IPS-NIHi7 (cell line): ENCODE data around the gene SZRD1.

ENCODE experiments used
- DNase-seq: peaks from one replicate; pipeline ENCODE4 v3.0.0; 2012; ENCODE audit warnings: mixed read lengths; ENCODE audit errors: extremely low spot score

SZRD1 gene

DNA sequence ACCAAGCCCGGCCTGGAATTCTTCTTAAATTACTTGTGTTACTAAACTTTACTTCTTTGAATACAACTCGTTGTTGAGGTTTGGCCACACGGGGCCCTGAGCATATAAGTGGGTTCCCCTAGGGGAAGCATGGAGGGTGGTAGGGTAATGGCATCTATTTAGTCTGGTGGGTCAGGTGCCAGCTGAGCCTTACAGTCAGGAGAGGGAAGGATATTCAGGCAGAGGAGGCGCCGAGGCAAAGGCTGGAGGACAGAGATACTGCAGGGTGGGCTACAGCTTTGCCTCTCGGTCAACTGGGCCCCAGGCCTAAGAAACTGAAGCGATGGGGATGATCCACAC is 73.1 kb downstream of the SZRD1 start:
- no peak for DNase-seq

DNA sequence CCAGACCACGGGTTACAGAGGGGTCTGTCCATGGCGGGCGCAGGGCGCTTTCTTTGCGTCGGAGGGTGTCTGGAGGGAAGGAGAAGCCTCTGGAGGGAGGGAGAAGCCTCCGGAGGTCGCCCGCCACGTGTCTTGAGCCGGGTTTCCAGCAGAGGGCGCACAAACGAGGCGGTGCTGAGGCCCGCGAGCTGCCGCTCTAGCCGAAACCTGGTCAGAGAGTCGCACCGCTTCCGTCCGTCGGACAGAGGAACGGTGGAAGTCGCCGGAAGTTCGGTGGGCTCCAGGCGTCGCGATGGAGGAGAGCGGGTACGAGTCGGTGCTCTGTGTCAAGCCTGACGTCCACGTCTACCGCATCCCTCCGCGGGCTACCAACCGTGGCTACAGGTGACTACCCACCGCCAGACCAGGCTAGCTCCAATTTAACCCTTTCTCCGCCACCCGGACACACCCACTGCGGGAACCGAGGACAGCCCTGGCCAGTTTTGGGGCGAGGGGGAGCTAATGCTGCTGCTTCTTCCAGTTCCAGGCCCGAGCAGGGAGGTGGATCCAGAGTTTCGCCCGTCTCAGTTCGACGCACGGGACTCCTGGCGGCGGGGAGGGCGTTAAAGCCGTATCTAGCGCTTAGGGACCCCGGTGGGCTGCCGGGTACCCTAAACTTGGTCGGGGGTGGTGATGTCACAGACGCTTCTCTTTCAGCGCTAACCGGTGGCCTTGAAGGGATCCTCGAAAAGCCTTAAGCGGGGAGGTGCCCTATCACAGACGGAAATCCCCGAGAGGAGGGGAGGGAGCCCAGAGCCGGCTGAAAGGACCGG is 73.6 kb downstream of the SZRD1 start, which contains the start of gene NECAP2:
Gene NECAP2, plus strand, starts transcription at position 255 of the 812 bp plus-strand sequence. Its CDS starts 38 bp downstream, at position 293.
- peak; percentile 97 for DNase-seq

DNA sequence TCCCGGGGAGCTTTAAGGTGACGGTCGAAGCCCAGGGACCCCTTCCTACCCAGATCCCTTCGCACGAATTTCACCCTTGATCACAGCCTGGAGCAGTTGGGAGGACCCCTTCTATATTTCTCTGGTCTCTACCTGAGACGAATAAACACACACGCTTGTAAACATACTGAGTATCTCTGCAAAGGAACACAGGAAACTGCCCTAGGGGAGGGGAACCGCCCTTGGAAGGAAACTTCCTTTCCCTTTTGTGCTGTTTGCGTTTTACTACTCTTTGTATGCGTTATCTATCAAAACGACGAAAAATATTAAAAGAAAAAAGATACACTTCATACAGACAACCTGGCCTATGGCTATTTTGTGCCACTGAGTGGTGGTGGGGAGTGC is 74.2 kb downstream of the SZRD1 start:
- no peak for DNase-seq

- DNase-seq = no peak
Observed at GRCh38 chr1:16442265-16442664, 75.2 kb downstream of the SZRD1 start.

DNA sequence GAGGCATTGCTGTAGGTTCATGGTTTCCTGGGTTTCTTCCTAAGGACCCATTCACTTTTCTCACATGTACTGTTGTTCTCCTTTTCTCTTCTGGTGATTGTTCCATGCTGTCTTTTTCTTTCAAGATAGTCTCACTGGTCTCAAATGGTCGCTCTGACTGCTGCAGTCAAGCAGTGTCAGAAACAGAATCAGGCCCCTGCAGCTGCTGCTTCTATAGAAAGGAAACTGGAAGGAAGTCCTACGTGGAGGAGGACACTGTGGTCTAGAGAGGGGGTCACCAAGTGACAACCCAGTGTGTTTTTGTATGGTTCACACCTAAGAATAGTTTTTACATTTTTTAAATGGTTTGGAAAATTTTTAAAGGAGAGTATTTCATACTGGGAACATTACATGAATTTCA is 75.9 kb downstream of the SZRD1 start:
- no peak for DNase-seq

DNA sequence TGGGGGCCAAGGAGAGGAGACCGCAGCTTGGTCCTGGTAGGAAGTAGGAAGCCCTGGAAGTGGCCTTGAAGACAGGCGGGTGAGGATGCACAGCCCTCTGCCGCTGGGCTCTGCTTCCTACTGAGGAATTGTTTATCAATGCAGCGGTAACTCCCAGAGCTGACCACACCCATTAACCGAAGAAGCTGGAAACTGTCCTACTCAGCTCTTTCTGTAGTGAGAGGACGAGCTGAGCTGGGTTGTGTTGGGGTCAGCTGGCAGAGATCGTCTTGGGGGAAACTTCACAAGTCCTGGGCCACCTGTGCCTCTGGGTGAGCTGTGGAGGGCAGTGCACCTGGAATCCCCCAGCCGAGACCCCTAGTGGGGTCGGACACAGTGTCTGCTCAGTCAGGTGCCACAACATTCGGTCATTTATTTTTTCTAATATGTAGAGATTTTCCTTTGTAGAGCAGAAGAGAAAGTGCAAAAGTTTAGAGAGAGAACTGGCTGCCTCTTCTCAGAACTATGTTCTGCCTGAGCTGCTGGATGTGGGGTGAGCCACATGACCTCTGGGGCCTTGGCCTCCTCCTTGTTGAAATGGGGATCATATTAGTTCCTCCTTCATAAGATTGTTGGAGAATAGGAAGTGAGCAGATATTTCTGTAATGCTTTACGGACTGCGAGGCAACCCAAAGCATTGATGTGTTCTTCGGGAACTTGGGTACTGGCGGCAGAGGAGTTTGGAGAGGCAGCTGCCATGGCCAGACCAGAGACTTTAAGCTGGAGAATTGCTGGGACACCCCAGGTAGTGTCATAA is 77.1 kb downstream of the SZRD1 start:
- no peak for DNase-seq

DNA sequence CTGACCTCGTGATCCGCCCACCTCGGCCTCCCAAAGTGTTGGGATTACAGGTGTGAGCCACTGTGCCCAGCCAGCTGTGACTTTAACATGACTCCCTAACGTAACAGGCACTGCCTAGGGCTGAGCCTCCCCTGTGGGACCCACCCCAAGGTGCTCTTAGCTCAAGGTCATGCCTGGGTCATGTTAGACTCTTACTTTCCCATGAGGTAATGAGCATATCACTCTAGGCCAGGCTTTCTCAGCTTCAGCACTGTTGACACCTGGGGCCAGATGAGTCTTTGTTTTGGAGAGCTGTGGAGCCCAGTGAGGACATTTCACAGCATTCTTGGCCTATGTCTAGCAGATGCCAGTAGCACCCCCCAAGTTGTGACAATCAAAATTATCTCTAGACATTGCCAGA is 78.0 kb downstream of the SZRD1 start:
- DNase-seq = no peak

- DNase-seq = no peak
Observed at GRCh38 chr1:16446116-16446515, 79.1 kb downstream of the SZRD1 start.

- DNase-seq = no peak
Observed at GRCh38 chr1:16447641-16448040, 80.6 kb downstream of the SZRD1 start.
